SJSA1 (cell line): ENCODE results near the gene PDIK1L. TPM values are rescaled to one million over a fixed set of nuclear protein-coding genes. Genes with fewer than 3 reads are reported as not detected.
"Not testable (repeated sequence)": the region's sequence is repeated elsewhere in the genome, so short reads cannot be mapped to it uniquely, and the experiment has no call there.

ENCODE experiments used
- DNase-seq, 2 experiments: peaks; one replicate each; pipeline ENCODE4 v3.0.0-alpha.2; 2015 to 2020; ENCODE audit warnings: low spot score in 2 of 2, low read depth in 1 of 2
- H3K27ac ChIP-seq: fragments of 250-450 bp; sonication (Bioruptor Pico); 2 replicates; pipeline ENCODE4 v1.5.1; 2020; ENCODE audit warnings: mild to moderate bottlenecking, moderate library complexity
- H3K27me3 ChIP-seq: fragments of 250-450 bp; sonication (Bioruptor Pico); replicated peaks from 2 replicates; pipeline ENCODE4 v1.5.1; 2020; ENCODE audit warnings: mild to moderate bottlenecking, moderate library complexity
- H3K36me3 ChIP-seq: fragments of 250-450 bp; sonication (Bioruptor Pico); 2 replicates; pipeline ENCODE4 v1.5.1; 2020; ENCODE audit warnings: mild to moderate bottlenecking
- H3K4me1 ChIP-seq: fragments of 250-450 bp; sonication (Bioruptor Pico); replicated peaks from 2 replicates; pipeline ENCODE4 v1.6.1; 2021; ENCODE audit warnings: mild to moderate bottlenecking
- H3K4me3 ChIP-seq: fragments of 250-450 bp; sonication (Bioruptor Pico); 2 replicates; pipeline ENCODE4 v1.5.1; 2020; ENCODE audit warnings: mild to moderate bottlenecking
- H3K9me3 ChIP-seq: fragments of 250-450 bp; sonication (Bioruptor Pico); replicated peaks from 2 replicates; pipeline ENCODE4 v1.5.1; 2020; ENCODE audit warnings: mild to moderate bottlenecking
- total RNA-seq: library from RNA; depleted of rRNA; stranded (reverse); fragments of >200 nt; shearing (Covaris generic); gene quantifications from 2 replicates; pipeline ENCODE4 v1.2.3, GENCODE V29; 2014

Gene PDIK1L
- total RNA-seq, 1 experiment from 2014 or later, result 9.1 TPM

DNA sequence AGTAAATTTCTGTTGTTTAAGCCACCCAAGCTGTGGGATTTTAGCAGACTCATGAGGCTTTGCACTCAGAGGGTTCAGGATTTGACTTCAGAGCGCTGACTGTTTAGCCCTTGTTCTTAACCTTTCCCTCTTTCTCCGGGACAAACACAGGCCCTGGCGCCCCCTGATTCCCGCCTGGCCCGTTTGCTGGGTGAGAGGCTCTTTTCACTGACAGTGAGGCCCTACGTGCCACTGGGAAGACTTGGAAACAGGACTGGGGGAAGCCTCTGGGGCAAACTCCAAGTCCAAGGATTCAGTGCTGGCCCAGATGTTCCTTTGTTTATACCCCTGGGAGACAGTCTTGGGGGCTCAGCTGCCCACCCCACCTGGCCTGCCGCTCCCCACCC lies 32.5 kb upstream of the PDIK1L start:
- no peak for DNase-seq
- H3K27me3 ChIP-seq, result peaks cover 21% of the 10 kb centered on the region
- no peaks in the 10 kb centered on the region for H3K36me3 ChIP-seq
- no peak overlapping the region for H3K4me3 ChIP-seq
- H3K9me3 ChIP-seq, result no peaks in the 10 kb centered on the region
- H3K4me1 ChIP-seq, result no peaks in the 10 kb centered on the region
- H3K27ac ChIP-seq, result no peak overlapping the region

DNA sequence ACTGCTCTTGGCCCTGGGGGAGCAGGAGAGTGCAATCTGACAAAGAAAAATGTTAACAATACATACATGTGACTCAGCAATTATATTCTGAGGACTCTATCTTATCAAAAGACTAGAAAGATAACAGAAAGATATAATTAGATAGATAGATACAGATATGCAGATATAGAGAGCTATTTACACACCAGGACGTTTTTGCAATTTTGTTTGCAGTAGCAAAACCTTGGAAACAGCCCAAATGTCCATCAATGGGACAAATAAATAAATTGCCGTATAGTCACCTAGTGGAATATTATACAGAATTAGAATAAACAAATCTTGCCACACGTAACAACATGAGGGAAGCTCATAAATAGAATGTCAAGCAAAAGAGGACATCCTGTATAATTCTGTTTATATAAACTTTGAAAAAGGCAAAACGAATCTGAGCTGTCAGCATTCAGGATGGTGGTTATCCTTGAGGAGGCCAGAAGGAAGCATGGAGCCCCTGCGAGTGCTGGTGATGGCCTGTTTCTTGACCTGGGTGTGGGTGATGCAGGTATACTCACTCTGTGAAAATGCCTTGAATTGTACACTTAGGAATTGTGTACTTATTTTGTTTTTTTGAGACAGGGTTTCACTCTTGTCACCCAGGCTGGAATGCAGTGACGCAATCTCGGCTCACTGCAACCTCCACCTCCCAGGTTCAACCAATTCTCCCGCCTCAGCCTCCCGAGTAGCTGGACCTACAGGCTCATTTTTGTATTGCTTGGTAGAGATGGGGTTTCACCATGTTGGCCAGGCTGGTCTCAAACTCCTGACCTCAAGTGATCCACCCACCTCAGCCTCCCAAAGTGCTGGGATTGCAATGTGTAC lies 31.4 kb upstream of the PDIK1L start:
- peaks cover 19% of the 10 kb centered on the region for H3K27me3 ChIP-seq
- H3K4me3 ChIP-seq, result no peak overlapping the region
- no peaks in the 10 kb centered on the region for H3K36me3 ChIP-seq
- no peak for DNase-seq
- no peak overlapping the region for H3K27ac ChIP-seq
- H3K4me1 ChIP-seq, result no peaks in the 10 kb centered on the region
- no peaks in the 10 kb centered on the region for H3K9me3 ChIP-seq

DNA sequence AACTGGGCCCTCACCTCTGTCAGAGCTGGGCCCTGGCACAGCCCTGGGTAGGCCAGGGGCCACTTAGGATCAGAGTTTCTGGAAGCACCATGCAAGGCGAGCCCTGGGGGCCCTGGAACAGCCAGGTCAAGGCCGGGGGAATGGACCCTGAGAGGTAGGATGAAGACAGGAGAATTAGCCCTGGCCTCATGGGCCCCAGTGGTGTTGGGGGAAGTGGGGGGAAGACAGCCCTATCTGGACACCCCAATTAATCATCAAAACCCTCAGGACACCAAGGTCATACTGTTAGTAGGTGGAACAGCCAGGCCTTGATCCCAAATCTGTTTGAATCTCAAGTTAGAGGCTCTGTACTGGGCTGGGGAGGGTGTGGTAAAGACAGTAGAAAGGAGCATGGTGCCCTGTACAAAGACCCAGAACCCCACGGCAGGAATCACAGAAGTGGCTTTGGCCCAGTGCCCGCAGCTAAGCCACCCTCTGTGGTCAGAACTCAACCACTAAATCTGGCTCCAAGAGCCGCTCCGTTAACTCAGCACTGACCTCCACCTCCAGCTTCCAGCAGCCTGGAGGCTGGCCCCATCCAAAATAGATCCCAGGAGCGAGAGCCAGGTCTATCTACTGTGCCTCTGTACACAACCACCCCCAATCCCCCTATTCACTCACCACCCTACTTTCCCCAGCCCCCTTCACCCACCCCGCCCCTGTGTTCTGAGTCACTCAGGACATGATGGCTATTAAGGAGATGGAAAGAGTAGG lies 30.2 kb upstream of the PDIK1L start:
- Histone ChIP-seq H3K4me3 (no peak overlapping the region), H3K9me3 (no peaks in the 10 kb centered on the region), H3K27ac (no peak overlapping the region), H3K36me3 (no peaks in the 10 kb centered on the region), H3K27me3 (peaks cover 21% of the 10 kb centered on the region), H3K4me1 (no peaks in the 10 kb centered on the region)
- no peak for DNase-seq

DNA sequence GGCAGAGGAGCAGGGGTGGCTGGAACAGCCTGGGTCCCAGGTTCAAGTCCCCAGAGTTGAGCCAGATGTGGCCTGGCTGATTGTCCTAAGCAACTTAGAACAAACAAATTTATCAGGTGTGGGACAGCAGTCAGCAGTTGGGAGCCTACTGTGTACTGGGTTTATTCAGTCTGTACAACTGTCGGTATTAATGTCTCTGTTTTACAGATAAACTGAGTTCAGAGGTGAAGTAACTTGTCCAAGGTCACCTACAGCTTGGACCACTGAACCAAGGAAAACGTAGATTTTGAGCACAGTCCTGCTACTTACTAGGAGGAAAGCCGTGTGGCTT lies 29.6 kb upstream of the PDIK1L start:
- H3K27me3 ChIP-seq, result peaks cover 22% of the 10 kb centered on the region
- no peaks in the 10 kb centered on the region for H3K4me1 ChIP-seq
- H3K4me3 ChIP-seq, result no peak overlapping the region
- no peaks in the 10 kb centered on the region for H3K36me3 ChIP-seq
- no peak for DNase-seq
- no peak overlapping the region for H3K27ac ChIP-seq
- no peaks in the 10 kb centered on the region for H3K9me3 ChIP-seq

DNA sequence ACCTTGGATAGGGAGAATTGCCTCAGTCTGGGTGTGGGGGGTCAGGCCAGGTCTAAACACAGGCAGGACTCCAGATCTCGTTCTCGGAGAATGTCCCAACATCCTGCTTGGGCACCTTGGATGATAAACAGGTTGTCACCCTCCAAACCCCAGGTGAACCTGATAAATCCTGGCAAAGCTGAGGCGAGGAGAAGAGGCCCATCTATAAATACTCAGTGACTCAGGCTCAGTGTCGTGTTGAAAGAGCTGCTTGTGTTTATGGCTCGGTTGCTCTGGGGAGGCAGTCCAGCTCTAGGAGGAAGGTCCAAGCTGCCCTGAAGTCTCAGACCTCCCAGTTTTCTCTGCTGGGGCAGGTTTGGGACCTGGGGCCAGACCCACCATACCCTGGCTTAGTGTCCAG lies 28.4 kb upstream of the PDIK1L start:
- Histone ChIP-seq H3K27ac (no peak overlapping the region), H3K4me1 (no peaks in the 10 kb centered on the region), H3K36me3 (no peaks in the 10 kb centered on the region), H3K9me3 (no peaks in the 10 kb centered on the region), H3K4me3 (no peak overlapping the region), H3K27me3 (peaks cover 22% of the 10 kb centered on the region)
- DNase-seq, result no peak

DNA sequence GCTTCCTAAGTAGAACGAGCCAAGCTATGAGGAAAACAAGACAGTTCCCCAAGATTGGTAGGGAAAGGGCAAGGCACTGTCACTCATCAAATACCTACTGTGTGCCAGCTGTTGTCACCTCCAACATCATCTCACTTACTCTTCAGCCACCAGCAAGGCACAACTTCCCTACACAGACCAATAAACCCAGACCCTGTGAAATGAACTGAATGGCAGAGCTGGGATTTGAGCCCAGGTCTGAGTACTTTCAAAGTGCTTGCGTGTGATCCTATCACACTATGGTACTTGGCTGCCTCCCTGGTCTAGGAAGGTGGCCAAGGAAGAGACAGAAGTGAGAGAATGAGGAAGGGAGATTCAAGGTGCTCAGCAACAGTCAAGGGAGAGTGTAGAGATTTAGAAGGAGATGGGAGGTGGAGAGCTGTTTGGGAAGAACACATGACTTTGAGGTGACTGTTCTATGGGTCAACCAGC lies 27.5 kb upstream of the PDIK1L start:
- no peak overlapping the region for H3K27ac ChIP-seq
- DNase-seq, result no peak
- no peaks in the 10 kb centered on the region for H3K9me3 ChIP-seq
- H3K4me3 ChIP-seq, result no peak overlapping the region
- no peaks in the 10 kb centered on the region for H3K36me3 ChIP-seq
- peaks cover 22% of the 10 kb centered on the region for H3K27me3 ChIP-seq
- no peaks in the 10 kb centered on the region for H3K4me1 ChIP-seq

DNA sequence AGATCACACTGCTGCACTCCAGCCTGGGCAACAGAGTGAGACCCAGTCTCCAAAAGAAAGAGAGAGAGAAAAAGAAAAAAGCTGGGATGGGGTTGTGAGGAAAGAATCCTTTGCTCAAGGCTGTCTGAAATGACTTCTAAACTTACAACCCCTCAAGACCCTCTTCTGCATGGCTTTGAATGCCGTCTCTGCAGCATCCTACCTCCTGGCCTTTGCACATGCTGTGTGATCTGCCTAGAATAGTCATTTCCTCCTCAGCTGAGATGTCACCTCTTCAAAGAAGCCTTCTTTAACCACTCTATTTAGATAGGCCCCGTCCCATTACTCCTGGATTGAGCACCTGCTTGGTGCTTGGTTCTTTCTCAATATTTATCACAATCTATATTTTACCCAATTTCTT lies 26.8 kb upstream of the PDIK1L start:
- Histone ChIP-seq H3K4me3 (no peak overlapping the region), H3K27me3 (peaks cover 22% of the 10 kb centered on the region), H3K27ac (no peak overlapping the region), H3K36me3 (no peaks in the 10 kb centered on the region), H3K9me3 (no peaks in the 10 kb centered on the region), H3K4me1 (no peaks in the 10 kb centered on the region)
- no peak for DNase-seq

DNA sequence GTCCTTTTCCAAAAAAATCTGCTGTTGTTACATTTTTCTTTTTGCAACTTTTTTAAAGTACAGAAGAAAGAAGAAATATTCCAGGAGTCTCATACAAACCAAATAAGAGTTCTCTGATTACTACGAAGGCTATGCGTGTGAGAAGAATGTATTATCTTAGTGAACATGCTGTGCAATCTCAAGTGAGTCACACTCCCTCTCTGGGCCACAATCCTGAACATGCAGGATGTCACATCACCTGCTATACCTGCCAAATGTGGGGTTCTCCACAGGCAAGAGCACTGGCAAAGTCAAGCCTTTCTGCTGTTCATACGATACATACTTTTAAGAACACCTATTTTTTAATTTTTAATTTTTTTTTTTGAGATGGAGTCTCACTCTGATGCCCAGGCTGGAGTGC lies 22.5 kb upstream of the PDIK1L start:
- Histone ChIP-seq H3K36me3 (no peaks in the 10 kb centered on the region), H3K9me3 (no peaks in the 10 kb centered on the region), H3K4me1 (no peaks in the 10 kb centered on the region), H3K27me3 (peaks cover 37% of the 10 kb centered on the region), H3K4me3 (no peak overlapping the region), H3K27ac (no peak overlapping the region)
- DNase-seq, result no peak

DNA sequence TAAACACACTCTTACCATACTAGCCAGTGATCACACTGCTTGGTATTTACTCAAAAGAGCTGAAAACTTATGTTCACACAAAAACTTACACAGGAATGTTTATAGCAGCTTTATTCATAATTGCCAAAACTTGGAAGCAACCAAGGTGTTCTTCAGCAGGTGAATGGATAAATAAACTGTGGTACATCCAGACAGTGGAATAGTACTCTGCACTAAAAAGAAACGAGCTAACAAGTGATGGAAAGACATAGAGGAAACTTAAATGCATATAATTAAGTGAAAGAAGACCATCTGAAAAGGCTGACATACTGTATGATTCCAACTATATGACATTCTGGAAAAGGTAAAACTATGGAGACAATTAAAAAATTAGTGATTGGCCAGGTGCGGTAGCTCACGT lies 20.7 kb upstream of the PDIK1L start:
- Histone ChIP-seq H3K4me3 (no peak overlapping the region), H3K4me1 (no peaks in the 10 kb centered on the region), H3K27ac (no peak overlapping the region), H3K36me3 (no peaks in the 10 kb centered on the region), H3K9me3 (no peaks in the 10 kb centered on the region), H3K27me3 (peaks cover 37% of the 10 kb centered on the region)
- DNase-seq, result no peak

DNA sequence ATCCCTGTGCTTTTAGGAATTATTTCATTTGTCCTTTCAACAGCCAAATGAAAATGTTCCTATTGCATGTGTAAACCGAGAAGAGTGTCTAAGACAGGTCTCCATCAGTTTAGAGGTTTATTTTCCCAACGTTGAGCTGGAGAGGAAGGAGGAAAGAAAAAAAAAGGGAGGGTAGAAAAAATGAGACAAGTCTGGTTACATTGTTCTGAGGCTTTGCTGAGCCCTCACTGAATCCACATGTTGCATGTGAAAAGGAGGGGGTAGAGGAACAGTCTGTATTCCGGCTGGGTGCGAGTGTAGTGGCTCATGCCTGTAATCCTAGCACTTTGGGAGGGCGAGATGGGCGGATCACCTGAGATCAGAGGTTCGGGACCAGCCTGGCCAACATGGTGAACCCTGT lies 19.2 kb upstream of the PDIK1L start:
- Histone ChIP-seq H3K4me3 (no peak overlapping the region), H3K9me3 (no peaks in the 10 kb centered on the region), H3K4me1 (peaks cover 9% of the 10 kb centered on the region), H3K27me3 (peaks cover 34% of the 10 kb centered on the region), H3K36me3 (no peaks in the 10 kb centered on the region), H3K27ac (no peak overlapping the region)
- no peak for DNase-seq

DNA sequence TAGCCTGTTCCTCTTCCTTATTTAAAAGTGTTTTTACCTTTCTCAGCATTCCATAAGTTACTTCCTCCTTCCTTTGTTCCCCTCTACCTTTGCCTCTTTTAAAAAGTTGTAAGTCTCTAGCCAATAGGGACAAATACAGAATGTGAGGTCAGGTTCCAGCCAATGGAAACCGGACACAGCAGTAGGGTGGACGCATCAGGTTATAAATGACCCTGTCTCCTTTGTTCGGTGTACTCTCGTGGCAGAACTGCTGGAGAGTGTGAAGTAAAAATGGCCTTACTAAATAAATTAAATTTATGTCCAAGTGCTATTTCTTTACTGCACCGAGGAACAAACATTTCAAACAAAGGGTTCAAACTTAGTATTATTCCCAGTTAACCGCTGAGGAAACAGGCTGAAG lies 18.1 kb upstream of the PDIK1L start:
- H3K9me3 ChIP-seq, H3K4me3 ChIP-seq, DNase-seq, H3K36me3 ChIP-seq, H3K27ac ChIP-seq: not testable (repeated sequence)
- peaks cover 34% of the 10 kb centered on the region for H3K27me3 ChIP-seq
- H3K4me1 ChIP-seq, result peaks cover 20% of the 10 kb centered on the region

DNA sequence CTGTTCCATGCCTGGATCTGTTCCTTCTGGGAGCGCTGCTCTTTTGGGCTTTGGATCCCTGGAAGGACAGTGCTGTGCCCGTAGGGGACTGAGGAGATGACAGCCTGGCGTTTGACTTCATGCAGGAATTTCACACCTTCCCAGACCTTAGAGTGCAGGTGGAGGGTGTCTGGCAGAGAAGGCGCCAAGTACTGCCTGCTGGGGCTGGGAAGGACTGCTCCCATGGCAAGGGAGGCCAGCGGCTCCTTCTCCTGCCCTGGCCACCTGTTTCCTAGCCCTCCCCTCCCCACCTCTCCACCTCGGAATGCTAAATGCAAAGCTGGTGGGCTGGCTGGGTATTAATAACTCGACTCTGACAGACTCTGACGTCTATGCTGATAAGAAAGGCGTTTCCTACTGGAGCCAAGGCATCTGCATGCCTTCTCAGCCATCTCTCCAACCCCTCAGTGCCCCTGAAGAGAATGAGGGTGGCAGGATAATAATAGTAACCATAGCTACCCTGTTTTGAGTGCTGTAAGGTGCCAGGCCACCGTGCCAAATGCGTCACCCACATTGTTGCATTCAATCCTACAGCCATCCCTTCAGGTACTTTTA lies 17.5 kb upstream of the PDIK1L start:
- peaks cover 21% of the 10 kb centered on the region for H3K4me1 ChIP-seq
- DNase-seq, result no peak
- H3K4me3 ChIP-seq, result no peak overlapping the region
- no peak overlapping the region for H3K27ac ChIP-seq
- no peaks in the 10 kb centered on the region for H3K9me3 ChIP-seq
- H3K27me3 ChIP-seq, result peaks cover 34% of the 10 kb centered on the region
- H3K36me3 ChIP-seq, result no peaks in the 10 kb centered on the region

DNA sequence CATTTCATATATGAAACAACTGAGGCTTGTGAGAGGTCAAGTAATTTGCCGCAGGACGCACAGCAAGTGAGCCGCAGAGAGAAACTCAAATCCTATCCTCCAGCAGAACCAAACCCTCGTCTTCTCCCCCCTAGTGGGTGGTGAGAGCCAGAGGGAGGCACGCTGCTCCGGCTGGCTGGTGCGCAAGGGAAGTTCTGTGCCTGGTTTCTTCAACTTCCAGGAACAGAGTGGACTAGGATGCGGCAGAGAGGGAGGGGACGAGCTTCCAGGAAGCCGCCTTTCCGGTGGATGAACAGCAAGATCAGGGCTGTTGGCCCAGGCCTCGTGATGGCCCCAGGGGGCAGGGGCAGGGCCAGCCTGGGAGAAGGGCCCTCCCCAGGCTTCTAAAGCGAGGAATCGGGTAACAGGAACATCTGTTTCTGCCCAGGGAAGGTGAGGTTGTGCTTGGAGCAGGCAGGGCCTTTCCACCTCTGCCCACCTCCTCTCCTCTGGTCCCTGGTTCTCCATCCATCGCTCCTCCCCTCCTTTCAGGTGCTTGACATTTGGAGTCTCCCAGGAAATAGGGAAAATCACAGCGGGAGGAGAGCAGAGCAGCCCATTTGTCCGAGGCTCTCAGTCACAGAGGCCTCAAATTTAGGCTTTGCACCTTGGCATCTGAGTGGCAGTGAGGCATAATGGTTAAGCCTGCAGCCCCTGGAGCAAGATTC lies 16.8 kb upstream of the PDIK1L start:
- DNase-seq, result no peak
- Histone ChIP-seq H3K36me3 (no peaks in the 10 kb centered on the region), H3K4me3 (no peak overlapping the region)

DNA sequence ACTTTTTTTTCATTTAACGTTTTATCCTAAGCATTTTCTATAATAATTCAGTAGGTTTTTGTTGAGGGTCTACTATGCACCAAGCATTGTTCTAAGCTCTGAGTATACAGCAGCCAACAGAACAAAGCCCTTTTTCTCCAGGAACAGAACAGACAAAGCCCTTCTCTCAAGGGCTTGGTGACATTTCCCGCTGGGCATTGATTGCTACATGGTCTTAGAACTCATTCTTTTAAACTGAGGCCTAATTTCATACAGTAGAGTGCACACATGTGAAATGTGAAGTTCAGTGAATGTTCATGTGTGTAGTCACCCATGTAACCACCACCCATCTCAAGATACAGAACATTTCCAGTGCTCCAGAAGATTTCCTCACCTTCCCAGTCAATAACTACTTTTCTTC lies 15.2 kb upstream of the PDIK1L start:
- Histone ChIP-seq H3K4me1 (peaks cover 21% of the 10 kb centered on the region), H3K27me3 (peaks cover 21% of the 10 kb centered on the region), H3K36me3 (no peaks in the 10 kb centered on the region), H3K27ac (no peak overlapping the region), H3K4me3 (no peak overlapping the region), H3K9me3 (no peaks in the 10 kb centered on the region)
- no peak for DNase-seq

More for the DNA sequence above, 16.8 kb upstream of the PDIK1L start:
- Histone ChIP-seq H3K4me1 (peaks cover 21% of the 10 kb centered on the region), H3K9me3 (no peaks in the 10 kb centered on the region), H3K27ac (no peak overlapping the region), H3K27me3 (peaks cover 34% of the 10 kb centered on the region)
